GM18507 (cell line): ENCODE results near the gene MAN2A1.

Experiments used
- DNase-seq: peaks from one replicate; pipeline ENCODE4 v3.0.0; 2011; ENCODE audit warnings: low read depth; ENCODE audit not compliant: insufficient read length; ENCODE audit errors: extremely low spot score
- FAIRE-seq: peaks from 2 replicates; lab custom pipeline; 2011; peaks lifted over from hg19 to GRCh38; lab: Jason Lieb, UNC

The MAN2A1 gene

DNA sequence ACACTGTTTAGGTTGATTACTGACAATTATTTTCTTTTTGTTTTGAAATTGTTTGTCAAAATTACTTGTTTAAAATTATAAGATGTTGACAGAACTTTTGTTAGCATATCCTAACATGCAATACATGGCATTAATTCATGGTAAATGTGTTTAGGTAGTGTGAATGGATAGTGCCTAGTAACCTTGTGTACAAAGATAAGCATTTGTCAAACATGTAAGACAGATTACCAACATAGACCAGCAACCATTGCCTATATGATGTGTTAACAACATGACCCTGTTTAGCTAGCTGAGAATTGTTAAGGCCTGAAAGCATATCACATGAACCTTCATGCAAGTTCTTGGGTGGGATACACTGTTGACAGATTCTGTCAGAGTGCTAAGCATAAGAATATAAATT lies 13.4 kb downstream of the MAN2A1 start:
- no peak for DNase-seq
- peak; percentile 9 for FAIRE-seq

DNA sequence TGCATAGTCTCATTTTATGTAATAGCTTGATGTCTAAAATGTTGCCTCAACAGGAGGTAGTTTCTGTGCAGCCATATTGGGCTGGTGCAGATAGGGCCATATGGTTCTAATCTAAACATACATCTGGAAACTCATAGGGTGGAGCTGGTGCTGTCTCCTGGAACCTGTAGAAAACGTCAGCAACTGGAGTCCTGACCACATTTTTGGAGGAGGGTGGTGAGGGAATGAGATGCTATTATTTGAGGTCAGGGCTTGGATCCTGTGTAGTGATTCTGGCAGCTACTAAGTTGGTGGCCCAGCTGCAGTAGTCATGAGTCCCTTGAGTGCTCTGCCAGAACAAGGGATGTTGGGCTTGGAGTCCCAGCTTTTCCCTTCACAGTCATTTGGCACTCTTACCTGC lies 14.1 kb downstream of the MAN2A1 start:
- DNase-seq (no peak), FAIRE-seq (no peak)

DNA sequence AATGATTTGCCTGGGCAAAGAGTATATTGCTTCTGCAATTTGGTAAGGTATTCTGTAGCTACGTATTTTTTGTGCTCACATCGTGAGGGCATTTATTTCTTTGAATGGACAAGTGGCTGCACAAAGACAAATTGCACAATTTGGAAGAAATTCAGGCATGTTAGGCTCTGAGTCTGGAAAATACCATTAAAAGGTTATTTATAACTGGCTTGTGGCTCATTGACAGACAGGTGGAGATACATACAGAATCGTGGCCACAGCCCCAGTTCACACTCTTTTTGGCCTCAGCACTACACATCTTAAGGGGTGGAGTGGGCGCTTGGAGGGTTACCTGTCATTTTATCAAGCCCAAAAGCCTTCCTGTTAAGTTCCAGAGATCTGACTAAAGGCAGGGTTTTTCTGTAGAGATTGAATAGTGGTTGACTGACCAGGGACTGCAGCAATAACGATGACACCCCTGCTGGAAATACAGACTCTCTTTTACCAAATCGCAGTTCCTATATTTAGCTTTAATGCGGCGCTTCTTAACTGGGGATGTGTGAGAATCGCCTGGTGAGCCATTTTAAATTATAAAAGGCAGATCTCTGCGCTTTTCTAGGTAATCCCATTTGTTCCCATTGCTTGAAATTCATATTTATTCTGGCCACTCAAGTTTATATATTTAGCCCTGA lies 14.7 kb downstream of the MAN2A1 start:
- no peak for DNase-seq
- no peak for FAIRE-seq

DNA sequence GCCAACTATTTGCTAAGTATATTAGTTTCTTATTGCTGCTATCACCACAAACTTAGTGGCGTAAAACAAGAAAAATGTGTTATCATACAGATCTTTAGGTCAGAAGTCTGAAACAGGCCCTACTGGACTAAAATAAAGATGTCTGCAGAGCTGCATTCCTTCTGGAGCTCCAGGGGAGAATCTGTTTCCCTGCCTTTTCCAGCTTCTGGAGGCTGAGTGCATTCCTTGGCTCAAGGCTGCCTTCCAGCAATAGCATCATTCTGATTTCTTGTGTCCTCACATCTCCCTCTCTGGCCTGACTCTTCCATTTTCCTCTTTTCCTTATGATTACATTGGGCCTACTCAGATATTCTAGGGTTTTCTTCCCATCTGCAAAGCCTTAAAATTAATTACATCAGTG lies 15.9 kb downstream of the MAN2A1 start:
- DNase-seq (no peak), FAIRE-seq (no peak)

DNA sequence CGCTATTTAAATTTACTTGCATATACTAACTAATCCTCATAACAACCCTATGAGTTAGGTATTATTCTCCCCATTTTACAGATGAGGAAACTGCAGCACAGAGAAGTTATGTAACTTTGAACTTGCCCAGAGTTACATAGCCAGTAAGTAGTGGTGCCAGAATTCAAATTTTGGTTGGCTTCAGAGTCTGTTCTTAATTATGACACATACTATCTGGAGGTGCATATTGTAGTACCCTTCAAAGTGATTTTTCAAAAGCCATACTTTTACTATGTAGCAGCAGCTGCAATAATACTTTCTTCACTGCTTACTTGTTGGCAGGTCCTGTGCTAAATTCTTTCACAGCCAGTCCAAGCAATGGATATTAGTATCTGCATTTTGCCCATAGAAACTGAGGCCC lies 16.4 kb downstream of the MAN2A1 start:
- no peak for DNase-seq
- no peak for FAIRE-seq

DNA sequence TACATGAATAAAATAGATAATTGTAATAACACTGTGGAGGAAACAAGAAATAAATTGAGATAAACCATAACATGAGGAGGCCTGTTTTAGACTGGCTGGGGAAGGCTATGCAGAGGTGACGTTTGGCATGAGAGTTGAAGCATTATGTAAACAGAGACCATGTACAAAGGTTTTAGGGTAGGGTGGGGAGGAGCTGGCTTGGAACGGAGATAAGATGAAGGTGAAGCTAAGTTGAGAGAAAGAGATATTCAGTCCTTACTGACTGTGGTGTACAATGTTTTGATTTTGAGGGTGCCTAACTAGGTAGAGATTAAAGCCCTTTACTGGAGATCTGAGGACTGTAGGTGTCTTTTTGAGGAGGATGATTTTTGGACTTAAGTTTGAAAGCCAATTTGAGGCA lies 17.8 kb downstream of the MAN2A1 start:
- DNase-seq (no peak), FAIRE-seq (no peak)

DNA sequence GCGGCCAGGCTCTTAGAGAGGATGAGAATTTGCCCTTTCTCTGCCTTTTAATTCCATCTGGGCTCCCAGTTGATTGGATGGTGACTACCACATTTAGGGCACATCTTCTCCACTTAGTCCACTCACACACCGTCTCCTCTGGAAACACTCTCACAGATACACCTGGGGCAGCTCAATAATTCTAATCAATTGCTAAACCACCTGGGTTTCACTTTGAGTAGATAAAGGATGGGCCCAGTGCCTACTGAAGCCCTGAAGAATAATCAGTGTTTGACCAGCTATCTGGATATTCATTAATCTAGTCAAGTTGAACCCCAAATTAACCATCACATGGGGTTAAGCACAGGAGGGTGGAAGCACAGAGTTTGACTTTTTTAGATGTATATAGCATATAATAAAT lies 19.1 kb downstream of the MAN2A1 start:
- DNase-seq: no peak
- no peak for FAIRE-seq

DNA sequence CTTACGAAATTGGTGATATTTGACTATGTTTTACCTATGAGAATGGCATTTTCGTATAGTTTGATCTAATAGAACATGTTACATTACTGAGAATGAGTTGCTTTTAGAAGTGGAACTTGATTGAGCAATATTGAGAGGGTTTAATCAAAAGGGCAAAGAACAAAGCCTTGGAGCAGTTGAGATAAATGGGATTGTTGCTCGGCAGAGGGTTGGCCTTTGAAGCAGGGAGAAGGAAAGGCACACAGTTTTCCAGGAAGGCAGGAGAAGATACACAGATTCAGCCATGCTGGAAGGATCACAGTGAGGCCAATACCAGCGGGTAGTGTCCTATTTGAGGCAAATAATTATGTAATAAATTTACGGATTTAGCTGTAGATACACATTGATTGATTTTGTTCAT lies 19.5 kb downstream of the MAN2A1 start:
- DNase-seq: no peak
- no peak for FAIRE-seq

DNA sequence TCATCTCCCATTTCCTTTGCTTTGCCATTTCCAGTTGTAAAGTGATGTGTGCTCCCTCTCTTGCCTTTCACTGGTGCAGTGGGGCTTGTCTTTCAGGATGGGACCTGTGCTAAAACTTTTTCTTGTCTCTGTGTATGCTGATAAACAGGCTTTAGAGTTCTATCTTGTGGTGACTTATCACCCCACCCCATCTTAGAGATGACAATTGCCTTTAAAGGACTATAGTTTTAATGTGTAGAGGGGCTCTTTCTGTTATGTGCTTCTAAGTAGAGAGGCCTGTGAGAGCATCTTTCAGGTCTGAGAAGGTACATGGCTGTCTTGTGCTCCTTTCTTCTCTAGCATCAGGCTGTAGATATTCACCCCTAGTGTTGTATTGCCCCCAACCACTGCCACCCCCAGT lies 21.9 kb downstream of the MAN2A1 start:
- no peak for FAIRE-seq
- no peak for DNase-seq

DNA sequence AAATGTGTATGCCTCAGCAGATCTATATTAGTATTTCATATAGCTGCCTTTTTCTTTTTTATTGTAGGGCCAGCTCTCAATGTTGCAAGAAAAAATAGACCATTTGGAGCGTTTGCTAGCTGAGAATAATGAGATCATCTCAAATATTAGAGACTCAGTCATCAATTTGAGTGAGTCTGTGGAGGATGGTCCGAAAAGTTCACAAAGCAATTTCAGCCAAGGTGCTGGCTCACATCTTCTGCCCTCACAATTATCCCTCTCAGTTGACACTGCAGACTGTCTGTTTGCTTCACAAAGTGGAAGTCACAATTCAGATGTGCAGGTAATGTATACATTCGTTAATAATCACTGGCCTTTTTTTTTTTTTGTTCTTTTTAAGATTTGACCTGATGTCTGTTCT lies 23.7 kb downstream of the MAN2A1 start:
- no peak for FAIRE-seq
- DNase-seq: no peak

DNA sequence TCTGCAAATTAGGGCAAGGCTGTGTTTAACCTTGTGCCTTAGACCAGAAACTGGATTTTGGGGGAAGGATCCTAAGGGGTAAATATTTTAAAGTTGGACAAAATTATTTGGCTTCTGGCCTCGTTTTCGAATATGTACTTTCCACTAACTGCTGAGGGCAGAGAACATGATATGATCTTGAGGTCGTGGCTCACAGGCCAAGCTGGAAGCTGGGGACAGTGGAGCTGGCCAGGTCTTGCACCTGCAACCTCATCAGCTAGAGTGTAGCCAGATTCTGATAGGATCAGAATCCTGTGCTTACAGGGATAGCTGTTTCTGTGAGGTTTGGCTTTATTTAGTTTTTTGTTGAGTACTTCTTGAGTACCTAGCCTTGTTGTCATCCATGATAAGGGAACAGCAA lies 24.9 kb downstream of the MAN2A1 start:
- DNase-seq (no peak), FAIRE-seq (no peak)

DNA sequence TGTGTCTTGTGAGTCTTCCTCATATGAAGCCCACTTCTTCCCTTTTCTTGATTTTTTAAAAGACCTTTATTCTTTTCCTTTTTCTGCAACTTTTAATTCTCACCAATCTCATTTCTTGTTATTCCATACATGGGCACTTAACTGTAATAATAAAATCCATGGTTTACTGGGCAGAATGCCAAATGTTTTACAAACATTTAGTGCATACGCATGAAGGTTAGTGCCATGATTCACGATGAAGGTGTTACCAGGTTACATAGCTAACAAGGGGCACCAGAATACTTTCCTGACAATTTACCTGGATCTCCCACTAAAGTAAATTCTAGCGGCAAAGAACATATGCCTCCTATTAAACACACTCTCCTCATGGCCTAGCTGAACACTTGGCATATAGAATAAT lies 28.5 kb downstream of the MAN2A1 start:
- FAIRE-seq (no peak), DNase-seq (no peak)

DNA sequence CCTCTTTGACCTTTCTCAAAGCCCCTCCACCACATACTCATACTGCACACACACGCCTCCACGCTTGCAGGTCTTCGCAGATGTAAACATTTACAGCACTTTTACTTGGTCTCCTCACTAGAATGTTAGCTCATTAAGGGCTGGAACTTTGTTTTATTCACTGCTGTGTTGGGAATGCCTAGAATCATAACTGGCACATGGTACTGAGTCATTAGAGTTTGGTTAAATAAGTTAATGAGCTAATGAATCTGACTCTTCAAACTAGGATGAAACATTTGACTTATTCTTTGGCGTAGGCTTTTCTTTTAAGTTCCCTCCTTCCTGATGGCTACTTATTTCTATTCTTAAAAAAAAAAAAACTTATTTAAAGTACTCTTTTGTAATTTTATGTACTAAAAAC lies 28.9 kb downstream of the MAN2A1 start:
- FAIRE-seq (no peak), DNase-seq (no peak)

DNA sequence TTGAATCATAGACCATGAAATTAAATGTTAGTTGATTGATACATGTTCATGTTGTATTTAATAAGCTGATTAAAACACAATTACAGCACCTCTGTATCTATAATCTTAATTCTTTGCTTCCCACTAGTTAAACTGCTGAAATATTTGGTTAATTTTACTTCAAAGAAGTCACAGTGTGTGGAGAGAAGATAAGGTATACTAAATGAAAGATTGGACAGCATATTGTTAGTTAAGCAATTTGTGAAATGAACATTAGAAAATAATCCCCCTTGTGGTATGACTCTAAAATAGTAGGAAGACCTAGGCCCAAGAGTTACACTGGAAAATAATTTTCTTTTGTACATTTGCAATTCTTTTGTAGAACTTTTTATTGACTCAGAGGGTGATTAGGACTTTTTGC lies 30.3 kb downstream of the MAN2A1 start:
- no peak for FAIRE-seq
- no peak for DNase-seq

DNA sequence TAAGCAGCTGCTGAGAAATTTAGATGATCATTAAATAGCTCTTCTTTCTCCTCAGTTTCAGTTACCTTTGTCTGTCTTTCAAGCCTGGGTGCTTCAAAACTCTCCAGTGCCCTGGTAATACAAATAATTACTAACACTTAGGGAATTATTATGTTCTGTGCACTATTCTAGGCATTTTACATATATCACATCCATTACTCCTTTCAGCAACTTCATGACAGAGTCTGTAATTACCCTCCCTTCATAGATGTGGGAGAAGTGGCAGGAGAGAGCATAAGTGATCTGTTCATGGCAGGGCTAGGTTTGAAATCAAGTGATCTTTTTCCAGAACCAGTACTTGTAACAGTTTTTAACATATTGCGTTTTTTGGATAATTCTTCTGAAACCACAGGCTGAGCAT lies 32.0 kb downstream of the MAN2A1 start:
- no peak for DNase-seq

DNA sequence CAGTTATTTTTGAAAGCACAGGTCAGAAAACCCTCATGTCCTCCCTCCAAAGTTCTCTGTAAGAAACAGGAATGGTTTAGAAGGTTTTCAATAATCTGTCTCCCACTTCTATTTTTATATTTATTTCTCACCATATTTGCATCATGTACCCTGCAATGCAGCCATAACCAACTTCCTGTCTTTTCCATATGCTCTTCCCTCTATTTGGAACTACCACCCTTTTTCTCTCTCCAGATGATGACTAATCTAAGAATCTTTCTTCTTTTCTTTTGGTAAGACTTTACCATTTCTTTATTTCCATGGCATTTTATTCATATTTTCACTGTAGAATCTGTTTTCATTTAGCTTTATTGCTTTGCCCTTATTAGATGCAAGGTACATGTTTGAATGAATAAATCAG lies 33.9 kb downstream of the MAN2A1 start:
- DNase-seq: no peak
- no peak for FAIRE-seq

More for the DNA sequence above, 32.0 kb downstream of the MAN2A1 start:
- FAIRE-seq: no peak

DNA sequence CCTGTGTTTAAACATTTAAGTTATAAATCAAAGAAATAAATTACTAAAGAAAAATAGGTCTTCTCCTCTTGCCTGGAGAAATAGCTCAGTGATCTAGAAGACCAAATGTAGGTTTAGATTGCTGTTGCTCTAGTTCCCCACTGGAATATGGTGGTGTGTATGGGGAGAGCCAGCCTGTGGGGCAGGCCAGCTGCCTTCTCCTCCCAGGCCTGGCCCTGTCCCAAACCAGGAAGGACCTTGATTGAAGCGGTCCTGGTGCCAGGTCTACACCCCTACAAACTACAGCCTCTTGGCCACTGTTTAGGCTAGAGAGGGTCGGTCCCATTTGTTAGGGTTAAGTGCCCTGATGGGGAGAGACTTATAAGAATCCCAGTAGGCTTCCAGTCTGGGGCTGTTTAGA lies 35.4 kb downstream of the MAN2A1 start:
- DNase-seq: no peak
- FAIRE-seq: no peak

DNA sequence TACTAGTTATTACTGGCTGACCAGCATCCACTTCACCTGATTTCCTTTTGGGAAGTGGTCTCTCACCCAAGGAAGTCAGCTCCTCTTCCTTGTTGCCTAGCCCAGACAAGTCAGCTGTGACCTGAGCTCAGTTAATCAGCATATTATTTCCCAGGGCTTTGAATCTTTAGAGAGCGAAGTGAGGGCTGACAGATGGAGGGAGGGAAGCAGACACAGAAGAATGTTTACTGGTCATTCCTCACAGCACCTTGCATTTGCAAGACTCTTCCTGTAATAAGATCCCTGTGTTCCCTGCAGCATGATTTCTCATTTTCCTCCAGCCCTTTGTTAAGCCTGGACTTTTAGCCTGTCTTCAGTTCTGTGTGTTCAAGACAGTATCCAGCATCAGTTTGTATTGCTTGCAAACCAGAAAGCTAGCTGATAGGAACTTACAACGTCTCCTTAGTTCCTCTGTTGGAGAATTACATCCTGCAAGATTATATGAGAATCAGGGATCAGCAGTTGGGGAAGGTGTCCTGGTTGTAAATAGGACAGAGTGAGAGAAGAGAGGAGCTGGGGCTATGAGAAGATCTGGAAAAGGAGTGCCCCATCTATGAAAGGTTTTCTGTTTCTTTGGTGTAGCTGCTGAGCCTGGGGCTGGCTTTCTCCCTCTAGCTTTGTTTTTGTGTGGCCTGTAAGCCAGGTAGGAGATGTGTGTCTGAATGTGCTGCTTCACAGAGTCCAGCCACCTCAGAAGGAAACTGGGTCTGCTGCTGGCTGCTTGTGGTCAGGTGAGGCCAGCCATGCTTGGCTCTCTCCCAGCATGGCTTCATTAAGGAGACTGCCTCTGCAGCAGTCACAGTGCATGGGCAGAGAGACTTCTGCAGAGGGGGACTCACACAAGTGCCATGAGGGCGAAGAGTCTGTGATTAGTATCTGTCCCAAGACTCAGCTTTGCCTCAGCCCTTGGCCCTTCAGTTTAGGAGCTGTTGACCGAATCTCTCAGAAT lies 50.3 kb downstream of the MAN2A1 start:
- peak; percentile 67 for FAIRE-seq
- DNase-seq: peak; percentile 4

DNA sequence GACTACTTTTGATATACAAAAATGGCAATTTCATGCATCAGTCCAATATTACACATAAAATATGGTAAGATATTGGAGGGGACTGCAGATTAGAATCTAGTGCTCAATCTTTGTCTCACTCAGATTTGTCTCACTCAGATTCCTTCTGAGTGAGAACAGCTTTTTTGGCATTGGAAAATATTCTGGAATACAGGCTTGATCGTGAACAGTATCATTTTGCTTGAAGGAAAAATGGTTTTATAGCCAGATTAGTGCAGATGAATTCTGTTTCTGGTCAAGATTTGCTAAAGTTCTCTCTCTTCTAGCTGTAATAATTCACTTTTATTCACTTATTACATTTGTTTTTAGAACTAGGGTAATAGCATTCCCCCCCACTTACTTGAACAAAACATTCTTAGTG lies 51.2 kb downstream of the MAN2A1 start:
- DNase-seq (no peak), FAIRE-seq (no peak)

DNA sequence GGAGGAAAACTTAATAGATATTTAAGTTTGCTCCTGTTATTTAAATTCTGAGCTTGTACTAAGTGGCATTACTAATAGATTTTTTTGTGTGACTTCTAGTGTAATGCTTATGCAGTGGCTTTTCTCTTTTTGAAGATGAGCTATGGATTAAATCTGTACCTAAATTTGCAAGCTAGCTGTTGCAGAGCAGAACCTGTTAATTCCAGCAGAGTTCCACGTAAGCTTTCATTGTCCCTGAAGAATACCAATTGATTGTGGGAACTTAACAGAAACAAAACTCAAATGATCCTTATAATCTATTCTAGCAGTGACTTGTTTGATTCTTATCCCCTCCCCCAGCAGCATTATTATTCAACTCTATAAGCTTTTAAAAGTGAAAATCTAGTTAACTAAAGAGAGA lies 51.7 kb downstream of the MAN2A1 start:
- FAIRE-seq (no peak), DNase-seq (no peak)

DNA sequence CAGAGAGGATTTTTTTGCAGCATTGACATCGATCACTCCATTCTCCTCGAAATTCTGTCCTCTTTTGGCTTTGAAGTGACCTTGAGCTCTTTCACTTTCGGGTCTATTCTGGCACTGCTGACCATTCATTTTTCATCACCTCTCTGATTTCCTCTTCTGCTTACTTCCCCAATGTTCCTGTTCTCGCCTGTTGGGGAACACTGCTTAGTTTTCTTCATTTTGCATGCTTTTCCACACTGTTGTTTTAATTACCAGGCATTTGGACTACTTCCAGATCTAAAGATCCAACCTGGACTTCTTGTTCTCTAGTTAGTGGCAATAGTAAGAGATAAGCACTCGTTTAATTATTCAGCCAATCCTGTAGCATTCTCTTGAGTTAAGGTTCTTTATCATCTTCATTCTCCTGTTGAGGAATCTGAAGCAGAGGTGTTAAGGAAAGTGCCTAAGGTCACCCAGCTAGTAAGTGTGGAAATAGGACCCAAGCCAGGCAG lies 53.4 kb downstream of the MAN2A1 start:
- FAIRE-seq (peak; percentile 59), DNase-seq (no peak)
